Smooth muscle cell (in vitro differentiated cells): ENCODE results near the gene FAT1. TPM values are rescaled to one million over a fixed set of nuclear protein-coding genes. Genes with fewer than 3 reads are reported as not detected.

Experiments
- DNase-seq: peaks from one replicate; lab custom pipeline; 2025; ENCODE audit not compliant: unreplicated experiment; lab: John Stamatoyannopoulos, UW
- H2AFZ ChIP-seq: fragments of 200-600 bp; sonication (generic); 2 replicates; pipeline ENCODE4 v1.6.0; 2016; ENCODE audit warnings: antibody characterized with exemption, low read depth, mild to moderate bottlenecking
- H3F3A ChIP-seq: fragments of 200-600 bp; sonication (generic); 2 replicates; pipeline ENCODE4 v1.6.0; 2017; ENCODE audit warnings: antibody characterized with exemption, low read depth
- H3K27ac ChIP-seq: fragments of 200-600 bp; sonication (generic); 2 replicates; pipeline ENCODE4 v1.5.1; 2016; ENCODE audit warnings: low read depth, mild to moderate bottlenecking
- H3K27me3 ChIP-seq: fragments of 200-600 bp; sonication (generic); 2 replicates; pipeline ENCODE4 v1.6.1; 2016; ENCODE audit warnings: low read depth, mild to moderate bottlenecking
- H3K36me3 ChIP-seq: fragments of 200-600 bp; sonication (generic); 2 replicates; pipeline ENCODE4 v1.5.1; 2016; ENCODE audit warnings: low read depth
- H3K4me1 ChIP-seq: fragments of 200-600 bp; sonication (generic); 2 replicates; pipeline ENCODE4 v1.5.1; 2016; ENCODE audit warnings: low read depth
- H3K4me2 ChIP-seq: fragments of 200-600 bp; sonication (generic); 2 replicates; pipeline ENCODE4 v1.6.0; 2016; ENCODE audit warnings: mild to moderate bottlenecking
- H3K4me3 ChIP-seq: fragments of 200-600 bp; sonication (generic); 2 replicates; pipeline ENCODE4 v1.5.1; 2016; ENCODE audit warnings: mild to moderate bottlenecking
- H3K79me2 ChIP-seq: fragments of 200-600 bp; sonication (generic); 2 replicates; pipeline ENCODE4 v1.6.0; 2016; ENCODE audit warnings: low read depth, mild to moderate bottlenecking
- H3K9ac ChIP-seq: fragments of 200-600 bp; sonication (generic); 2 replicates; pipeline ENCODE4 v1.6.0; 2016; ENCODE audit warnings: low read depth
- H3K9me3 ChIP-seq: fragments of 200-600 bp; sonication (generic); replicated peaks from 2 replicates; pipeline ENCODE4 v1.5.1; 2016; ENCODE audit warnings: low read depth
- H4K20me1 ChIP-seq: fragments of 200-600 bp; sonication (generic); 2 replicates; pipeline ENCODE4 v1.6.0; 2016; ENCODE audit warnings: low read depth
- WGBS: methylation state at CpG from one replicate; pipeline ENCODE4 v1.1.7; 2016; ENCODE audit warnings: low lambda C conversion rate; 5-methylcytosine and 5-hydroxymethylcytosine counted together
- polyA plus RNA-seq: library from polyadenylated mRNA; unstranded; fragments of >200 nt; fragmentation: Nextera tagmentation; extraction: Ambion mirVana; gene quantifications from 2 replicates; pipeline ENCODE4 v1.2.1, GENCODE V29; 2016
- total RNA-seq: library from RNA; depleted of rRNA; stranded (reverse); fragments of >200 nt; gene quantifications from 2 replicates; pipeline ENCODE4 v1.2.3, GENCODE V29; 2014
- TF ChIP-seq, protein P1 (sequence below): fragments of 200-600 bp; sonication (generic); IDR thresholded peaks from 2 replicates; pipeline ENCODE4 v1.5.1; 2017; ENCODE audit warnings: borderline replicate concordance, mild to moderate bottlenecking, antibody characterized with exemption; ENCODE audit not compliant: insufficient read depth, poor library complexity, severe bottlenecking

Gene FAT1
- total and polyA plus RNA-seq, 2 experiments from 2014 or later, result 42.4 to 395 TPM

DNA sequence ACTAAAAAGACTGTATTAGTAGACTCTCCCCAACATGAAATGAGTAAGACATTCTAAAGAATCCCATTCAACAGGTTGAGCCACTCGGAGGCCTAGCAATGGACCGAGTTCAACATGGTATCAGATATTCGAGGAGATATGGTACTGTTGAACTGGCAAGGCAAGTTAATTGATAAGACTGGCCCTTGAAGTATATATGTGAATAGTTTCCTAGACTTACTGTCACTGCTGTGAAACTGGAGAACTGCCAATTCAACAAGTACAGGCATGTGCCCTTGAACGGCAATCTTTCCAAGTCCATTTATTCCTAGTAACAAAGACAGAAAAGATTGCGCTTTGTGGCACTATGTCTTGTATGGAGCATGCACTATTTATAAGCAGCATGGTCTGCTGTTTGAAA lies 24.4 kb downstream of the FAT1 start:
- Histone ChIP-seq H3K4me2 (peak overlapping the region; percentile 43), H3K4me3 (no peak overlapping the region), H3K36me3 (peaks cover 6% of the 10 kb centered on the region), H3K27ac (peak overlapping the region; percentile 63), H3K4me1 (peaks cover 45% of the 10 kb centered on the region), H3K27me3 (no peaks in the 10 kb centered on the region), H3K9me3 (no peaks in the 10 kb centered on the region), H3K79me2 (peaks cover 97% of the 10 kb centered on the region), H2AFZ (no peak overlapping the region), H3K9ac (no peak overlapping the region), H4K20me1 (peaks cover 98% of the 10 kb centered on the region), H3F3A (peaks cover 11% of the 10 kb centered on the region)
- TF ChIP-seq, protein P1, sequence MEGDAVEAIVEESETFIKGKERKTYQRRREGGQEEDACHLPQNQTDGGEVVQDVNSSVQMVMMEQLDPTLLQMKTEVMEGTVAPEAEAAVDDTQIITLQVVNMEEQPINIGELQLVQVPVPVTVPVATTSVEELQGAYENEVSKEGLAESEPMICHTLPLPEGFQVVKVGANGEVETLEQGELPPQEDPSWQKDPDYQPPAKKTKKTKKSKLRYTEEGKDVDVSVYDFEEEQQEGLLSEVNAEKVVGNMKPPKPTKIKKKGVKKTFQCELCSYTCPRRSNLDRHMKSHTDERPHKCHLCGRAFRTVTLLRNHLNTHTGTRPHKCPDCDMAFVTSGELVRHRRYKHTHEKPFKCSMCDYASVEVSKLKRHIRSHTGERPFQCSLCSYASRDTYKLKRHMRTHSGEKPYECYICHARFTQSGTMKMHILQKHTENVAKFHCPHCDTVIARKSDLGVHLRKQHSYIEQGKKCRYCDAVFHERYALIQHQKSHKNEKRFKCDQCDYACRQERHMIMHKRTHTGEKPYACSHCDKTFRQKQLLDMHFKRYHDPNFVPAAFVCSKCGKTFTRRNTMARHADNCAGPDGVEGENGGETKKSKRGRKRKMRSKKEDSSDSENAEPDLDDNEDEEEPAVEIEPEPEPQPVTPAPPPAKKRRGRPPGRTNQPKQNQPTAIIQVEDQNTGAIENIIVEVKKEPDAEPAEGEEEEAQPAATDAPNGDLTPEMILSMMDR, result no peak
- 58% methylated on average over 5 of the region's 5 CpGs for WGBS
- no peak for DNase-seq

DNA sequence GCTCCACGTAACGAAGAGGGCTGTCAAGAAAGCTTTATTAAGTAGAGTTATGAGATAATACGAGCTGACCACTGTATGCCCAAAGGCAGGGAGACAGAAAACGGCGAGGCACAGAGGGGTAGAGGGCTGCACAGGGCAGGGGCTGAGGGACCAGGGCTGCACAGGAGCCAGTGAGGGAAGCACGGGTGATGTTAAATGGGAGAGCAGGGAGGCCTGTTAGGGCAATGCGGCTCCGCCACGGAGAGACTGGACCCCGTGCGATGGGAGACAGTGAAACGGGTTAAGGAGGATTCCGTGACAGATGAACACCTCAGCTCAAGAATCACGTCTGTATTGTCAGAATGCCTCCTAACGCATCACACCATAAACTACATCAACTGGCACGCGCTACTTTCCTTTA lies 25.1 kb downstream of the FAT1 start:
- TF ChIP-seq, protein P1, result no peak
- Histone ChIP-seq H3K36me3 (peaks cover 6% of the 10 kb centered on the region), H3K4me2 (no peak overlapping the region), H3K9me3 (no peaks in the 10 kb centered on the region), H4K20me1 (peaks cover 98% of the 10 kb centered on the region), H2AFZ (no peak overlapping the region), H3K4me3 (no peak overlapping the region), H3K9ac (no peak overlapping the region), H3F3A (peaks cover 8% of the 10 kb centered on the region), H3K4me1 (peaks cover 41% of the 10 kb centered on the region), H3K79me2 (peaks cover 93% of the 10 kb centered on the region), H3K27ac (peak overlapping the region; percentile 63), H3K27me3 (no peaks in the 10 kb centered on the region)
- DNase-seq, result no peak
- WGBS, result 88% methylated on average over 16 of the region's 17 CpGs

DNA sequence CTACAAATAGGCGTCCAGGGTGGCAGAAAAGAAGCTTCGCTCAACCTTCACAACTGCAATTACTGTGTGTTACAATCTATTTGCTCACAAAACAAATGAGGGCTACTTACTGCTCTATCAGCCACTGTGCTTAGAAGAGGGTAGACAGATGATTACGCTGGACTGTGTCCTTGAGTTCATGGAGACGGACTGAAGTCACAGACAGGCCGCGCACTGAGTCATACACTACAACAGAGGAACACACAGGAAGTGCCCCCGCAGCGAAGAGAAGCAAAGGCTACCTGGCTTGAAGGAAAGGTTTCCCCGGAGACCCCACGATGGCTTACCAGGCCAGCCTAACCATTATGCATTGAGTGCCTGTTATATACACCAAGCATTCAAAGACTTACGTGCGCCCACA lies 25.6 kb downstream of the FAT1 start:
- peaks cover 6% of the 10 kb centered on the region for H3K36me3 ChIP-seq
- H2AFZ ChIP-seq, result no peak overlapping the region
- no peaks in the 10 kb centered on the region for H3K27me3 ChIP-seq
- H3K9ac ChIP-seq, result no peak overlapping the region
- H3K4me2 ChIP-seq, result no peak overlapping the region
- peaks cover 6% of the 10 kb centered on the region for H3F3A ChIP-seq
- WGBS, result 91% methylated on average over 12 of the region's 12 CpGs
- H3K9me3 ChIP-seq, result no peaks in the 10 kb centered on the region
- H3K79me2 ChIP-seq, result peaks cover 90% of the 10 kb centered on the region
- H3K4me3 ChIP-seq, result no peak overlapping the region
- DNase-seq, result no peak
- TF ChIP-seq, protein P1, result no peak
- peaks cover 36% of the 10 kb centered on the region for H3K4me1 ChIP-seq
- peak overlapping the region; percentile 63 for H3K27ac ChIP-seq
- peaks cover 98% of the 10 kb centered on the region for H4K20me1 ChIP-seq

DNA sequence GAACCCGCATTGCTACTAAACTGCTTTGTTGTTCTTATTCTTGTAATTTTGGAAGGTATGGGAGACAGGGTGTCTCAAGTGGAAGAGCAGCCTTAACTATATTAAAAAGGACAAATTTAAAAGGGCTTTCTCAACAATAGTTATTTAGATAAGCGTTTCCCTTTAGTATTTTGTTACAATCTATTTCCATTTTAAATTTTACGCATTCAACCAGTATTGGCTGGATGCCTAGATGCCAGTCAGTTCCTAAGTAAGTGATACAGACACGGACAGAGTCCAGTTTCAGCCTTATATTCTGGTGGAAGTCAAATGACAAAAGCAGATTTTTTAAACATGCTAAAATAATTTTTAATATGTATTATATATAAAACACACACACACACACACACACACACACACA lies 28.3 kb downstream of the FAT1 start:
- Histone ChIP-seq H3K27ac (no peak overlapping the region), H3K4me1 (peaks cover 11% of the 10 kb centered on the region), H3K79me2 (peaks cover 87% of the 10 kb centered on the region), H4K20me1 (peaks cover 92% of the 10 kb centered on the region), H3K9ac (no peak overlapping the region), H2AFZ (no peak overlapping the region), H3K36me3 (peaks cover 6% of the 10 kb centered on the region), H3K4me3 (no peak overlapping the region), H3K27me3 (no peaks in the 10 kb centered on the region), H3K9me3 (no peaks in the 10 kb centered on the region), H3K4me2 (no peak overlapping the region), H3F3A (no peaks in the 10 kb centered on the region)
- TF ChIP-seq, protein P1, result no peak
- no peak for DNase-seq
- 94% methylated on average over 4 of the region's 4 CpGs for WGBS
